Hematopoietic multipotent progenitor cell treated with erythropoietin and hydrocortisone succinate and interleukin-3 and kit ligand, for 8 days (in vitro differentiated cells): ENCODE data around the gene ATF5.

ENCODE experiments used
- DNase-seq: peaks from one replicate; pipeline ENCODE4 v3.0.0-alpha.2; 2015

Gene ATF5

GRCh38 chr19:49894879-49895565 lies 34.0 kb upstream of the ATF5 start:
- DNase-seq: no peak

- DNase-seq: no peak
Observed at GRCh38 chr19:49895566-49896297, 33.3 kb upstream of the ATF5 start.

GRCh38 chr19:49896863-49897621 lies 32.0 kb upstream of the ATF5 start, which contains the start of gene IL4I1:
Gene IL4I1 (minus strand): TSS chr19:49896887. CDS start chr19:49896160, 727 bp downstream.
- DNase-seq: no peak

- no peak for DNase-seq
Observed at GRCh38 chr19:49904136-49904535, 24.9 kb upstream of the ATF5 start.

GRCh38 chr19:49906879-49907564 lies 22.0 kb upstream of the ATF5 start:
- DNase-seq: no peak

GRCh38 chr19:49907745-49908446 lies 21.1 kb upstream of the ATF5 start:
- no peak for DNase-seq

GRCh38 chr19:49908480-49909420 lies 20.3 kb upstream of the ATF5 start:
- no peak for DNase-seq

- no peak for DNase-seq
Observed at GRCh38 chr19:49910179-49910578, 18.8 kb upstream of the ATF5 start.

GRCh38 chr19:49911381-49912145 lies 17.4 kb upstream of the ATF5 start:
- no peak for DNase-seq

GRCh38 chr19:49912965-49913685 lies 15.9 kb upstream of the ATF5 start:
- no peak for DNase-seq

GRCh38 chr19:49913720-49914119 lies 15.3 kb upstream of the ATF5 start:
- no peak for DNase-seq

- no peak for DNase-seq
Observed at GRCh38 chr19:49915271-49915670, 13.7 kb upstream of the ATF5 start.

GRCh38 chr19:49916839-49917733 lies 11.9 kb upstream of the ATF5 start:
- no peak for DNase-seq

GRCh38 chr19:49918089-49918488 lies 10.9 kb upstream of the ATF5 start:
- no peak for DNase-seq

- no peak for DNase-seq
Observed at GRCh38 chr19:49920624-49921363, 8.2 kb upstream of the ATF5 start.

GRCh38 chr19:49921871-49922795 lies 6.9 kb upstream of the ATF5 start:
- DNase-seq: no peak
